Erythroblast (primary cell): ENCODE measurements around the gene NPIPA5.
"Not testable (repeated sequence)": the region's sequence is repeated elsewhere in the genome, so short reads cannot be mapped to it uniquely, and the experiment has no call there.

ENCODE experiments used
- GATA1 ChIP-seq: IDR thresholded peaks from 2 replicates; pipeline ENCODE4 v1.6.1; 2011; ENCODE audit warnings: low read depth, mild to moderate bottlenecking, control low read depth, low read length, moderate library complexity
- POLR2A ChIP-seq: IDR thresholded peaks from 2 replicates; pipeline ENCODE4 v1.6.1; 2011; ENCODE audit warnings: mild to moderate bottlenecking, low read length

DNA sequence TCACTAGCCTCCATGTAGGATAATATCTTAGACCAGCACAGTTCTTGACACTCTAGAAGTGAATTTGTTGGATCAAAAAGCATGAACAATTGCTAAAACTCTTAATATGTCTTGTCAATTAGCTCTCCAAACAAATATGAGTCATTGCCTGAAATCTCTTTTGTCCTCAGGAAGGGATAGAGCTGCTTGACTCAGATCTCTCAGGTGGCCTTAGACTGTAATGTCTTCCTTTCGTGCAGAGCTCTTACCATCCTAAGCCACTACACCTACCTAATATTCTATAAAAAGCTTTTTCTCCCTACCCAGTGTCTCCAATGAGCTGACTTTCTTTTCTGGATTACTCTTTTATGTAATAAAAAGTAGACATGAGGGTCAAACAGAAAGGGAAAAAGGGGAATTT is 63.5 kb downstream of the NPIPA5 start:
- not testable (repeated sequence) for TF ChIP-seq POLR2A, GATA1
